ENCODE measurements around the gene CSTPP1. TPM values are rescaled to one million over a fixed set of nuclear protein-coding genes. Genes with fewer than 3 reads are reported as not detected.

CSTPP1 gene
- polyA plus RNA-seq, 1 experiment, result 48.7 TPM

DNA sequence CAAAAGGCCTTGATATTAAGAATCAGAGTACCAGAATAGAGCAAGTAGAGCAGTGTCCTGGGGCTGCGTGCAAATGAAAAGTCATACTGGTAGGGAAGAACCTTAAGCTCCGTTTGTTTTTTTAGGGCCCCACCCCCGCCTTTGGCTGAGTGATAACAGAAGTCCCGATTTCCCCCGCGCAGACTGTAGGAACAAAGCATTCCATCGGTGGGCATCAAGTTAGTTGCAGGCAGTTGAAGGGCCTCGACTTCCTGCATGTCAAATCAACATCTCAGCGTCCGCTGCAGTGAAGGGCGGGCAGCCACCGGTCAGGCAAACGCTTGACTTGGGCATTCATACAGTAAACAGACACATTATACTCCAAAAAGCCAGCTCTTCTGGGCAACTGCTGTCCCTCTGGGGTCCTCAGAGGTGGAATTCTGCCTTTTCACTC, 29.9 kb upstream of the CSTPP1 start:
- no peak for TF ChIP-seq CTCF (IDR thresholded peaks at IDR 0.05; ENCODE audit: insufficient read depth, low read depth, low read length)
- DNase-seq (ENCODE audit: low read depth), result no peak
- Histone ChIP-seq H3K27me3 (ENCODE audit: control insufficient read depth, insufficient read depth, low read length) (no peaks in the 10 kb centered on the region), H3K4me3 (ENCODE audit: low read depth, low read length) (no peak overlapping the region), H3K36me3 (ENCODE audit: control insufficient read depth, insufficient read depth, low read length) (no peaks in the 10 kb centered on the region)
- ChIA-PET POLR2A (no interaction called here), CTCF (interaction anchor here (1.2 to 3.8 kb wide), 4 partner anchors 8 to 255 kb away, joined by 3 to 15 read pairs (median 3); no protein-coding TSS in a partner anchor)

- Histone ChIP-seq H3K27me3 (ENCODE audit: control insufficient read depth, insufficient read depth, low read length) (no peaks in the 10 kb centered on the region), H3K36me3 (ENCODE audit: control insufficient read depth, insufficient read depth, low read length) (no peaks in the 10 kb centered on the region), H3K4me3 (ENCODE audit: low read depth, low read length) (no peak overlapping the region)
- POLR2A ChIA-PET, result no interaction called here
- TF ChIP-seq CTCF (IDR thresholded peaks at IDR 0.05; ENCODE audit: insufficient read depth, low read depth, low read length), result no peak
- no peak for DNase-seq (ENCODE audit: low read depth)
- CTCF ChIA-PET, result interaction anchor here (1.2 to 3.8 kb wide), 3 partner anchors 11 to 245 kb away, joined by 3 to 15 read pairs (median 3); no protein-coding TSS in a partner anchor
Observed at GRCh38 chr11:46907606-46908005, 29.0 kb upstream of the CSTPP1 start.

GRCh38 chr11:46912526-46913150, 23.9 kb upstream of the CSTPP1 start:
- H3K4me3 ChIP-seq (ENCODE audit: low read depth, low read length), result no peak overlapping the region
- no peaks in the 10 kb centered on the region for H3K27me3 ChIP-seq (ENCODE audit: control insufficient read depth, insufficient read depth, low read length)
- ChIA-PET POLR2A (no interaction called here), CTCF (interaction anchor here (0.6 to 2.5 kb wide), 6 partner anchors 16 to 250 kb away, joined by 3 to 16 read pairs (median 6); no protein-coding TSS in a partner anchor)
- DNase-seq (ENCODE audit: low read depth), result no peak
- H3K36me3 ChIP-seq (ENCODE audit: control insufficient read depth, insufficient read depth, low read length), result no peaks in the 10 kb centered on the region
- no peak for TF ChIP-seq CTCF (IDR thresholded peaks at IDR 0.05; ENCODE audit: insufficient read depth, low read depth, low read length)

GRCh38 chr11:46913484-46913883, 23.1 kb upstream of the CSTPP1 start:
- DNase-seq (ENCODE audit: low read depth), result no peak
- no peaks in the 10 kb centered on the region for H3K36me3 ChIP-seq (ENCODE audit: control insufficient read depth, insufficient read depth, low read length)
- TF ChIP-seq CTCF (IDR thresholded peaks at IDR 0.05; ENCODE audit: insufficient read depth, low read depth, low read length), result no peak
- no peak overlapping the region for H3K4me3 ChIP-seq (ENCODE audit: low read depth, low read length)
- POLR2A ChIA-PET, result no interaction called here
- H3K27me3 ChIP-seq (ENCODE audit: control insufficient read depth, insufficient read depth, low read length), result no peaks in the 10 kb centered on the region
- CTCF ChIA-PET, result interaction anchor here (1.0 to 2.5 kb wide), 9 partner anchors 9 to 249 kb away, joined by 3 to 16 read pairs (median 5); no protein-coding TSS in a partner anchor

DNA sequence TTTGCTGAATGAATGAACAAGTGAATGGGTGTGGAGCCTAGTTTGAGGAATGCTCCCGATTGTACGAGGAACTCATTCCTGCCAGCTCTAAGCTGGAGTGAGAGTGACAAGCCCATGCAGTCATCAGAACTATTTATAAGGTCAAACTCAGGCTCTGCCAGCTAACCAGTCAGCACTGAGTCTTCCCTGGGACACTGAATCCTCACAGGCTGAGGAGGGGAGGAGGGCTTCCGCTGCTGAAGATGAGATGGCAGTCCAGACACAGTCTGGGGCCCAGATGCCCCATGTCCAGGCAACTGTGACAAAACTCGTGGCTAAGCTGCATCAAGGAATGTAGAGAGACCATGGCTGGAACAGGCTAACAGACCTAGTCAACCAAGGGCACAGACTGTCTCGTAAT, 22.2 kb upstream of the CSTPP1 start:
- peak; percentile 24 for DNase-seq (ENCODE audit: low read depth)
- H3K27me3 ChIP-seq (ENCODE audit: control insufficient read depth, insufficient read depth, low read length), result no peaks in the 10 kb centered on the region
- ChIA-PET POLR2A (no interaction called here), CTCF (interaction anchor here (1.0 to 2.5 kb wide), 7 partner anchors 8 to 242 kb away, joined by 3 to 16 read pairs (median 4); no protein-coding TSS in a partner anchor)
- no peaks in the 10 kb centered on the region for H3K36me3 ChIP-seq (ENCODE audit: control insufficient read depth, insufficient read depth, low read length)
- TF ChIP-seq CTCF (IDR thresholded peaks at IDR 0.05; ENCODE audit: insufficient read depth, low read depth, low read length), result no peak
- no peak overlapping the region for H3K4me3 ChIP-seq (ENCODE audit: low read depth, low read length)
